COLO668 (cell line): ENCODE measurements around the gene RIPK1.

ENCODE experiments used
- DNase-seq: peaks from one replicate; lab custom pipeline; 2025; ENCODE audit not compliant: unreplicated experiment; lab: John Stamatoyannopoulos, UW

Gene RIPK1

GRCh38 chr6:3079682-3080081 is 11.4 kb downstream of the RIPK1 start:
- DNase-seq = no peak

GRCh38 chr6:3081960-3082359 is 13.7 kb downstream of the RIPK1 start:
- no peak for DNase-seq

- DNase-seq = no peak
Measured at GRCh38 chr6:3085074-3085473, 16.8 kb downstream of the RIPK1 start.

GRCh38 chr6:3086282-3086946 is 18.1 kb downstream of the RIPK1 start:
- DNase-seq = no peak

GRCh38 chr6:3088446-3088845 is 20.2 kb downstream of the RIPK1 start:
- DNase-seq = no peak

- DNase-seq = no peak
Measured at GRCh38 chr6:3088968-3089367, 20.7 kb downstream of the RIPK1 start.

- DNase-seq = no peak
Measured at GRCh38 chr6:3090013-3090412, 21.7 kb downstream of the RIPK1 start.

- no peak for DNase-seq
Measured at GRCh38 chr6:3094815-3095214, 26.5 kb downstream of the RIPK1 start.

- DNase-seq = no peak
Measured at GRCh38 chr6:3102875-3103274, 34.6 kb downstream of the RIPK1 start.

GRCh38 chr6:3108746-3109414 is 40.6 kb downstream of the RIPK1 start:
- DNase-seq = no peak

- DNase-seq = no peak
Measured at GRCh38 chr6:3109761-3110160, 41.5 kb downstream of the RIPK1 start.

GRCh38 chr6:3114377-3114776 is 46.1 kb downstream of the RIPK1 start:
- DNase-seq = no peak

GRCh38 chr6:3117912-3118352 is 49.6 kb downstream of the RIPK1 start:
- DNase-seq = no peak

- DNase-seq = peak; percentile 93
Measured at GRCh38 chr6:3118353-3119039, 50.2 kb downstream of the RIPK1 start, which contains the start of gene BPHL. Gene BPHL, plus strand, starts transcription at chr6:3118711. Its CDS starts 30 bp downstream, at chr6:3118741.

- no peak for DNase-seq
Measured at GRCh38 chr6:3119040-3119723, 50.9 kb downstream of the RIPK1 start.

GRCh38 chr6:3120765-3121089 is 52.4 kb downstream of the RIPK1 start:
- no peak for DNase-seq

GRCh38 chr6:3122823-3123182 is 54.5 kb downstream of the RIPK1 start:
- DNase-seq = no peak

- no peak for DNase-seq
Measured at GRCh38 chr6:3124667-3125066, 56.4 kb downstream of the RIPK1 start.

GRCh38 chr6:3125815-3126214 is 57.5 kb downstream of the RIPK1 start:
- no peak for DNase-seq

- no peak for DNase-seq
Measured at GRCh38 chr6:3128356-3129108, 60.2 kb downstream of the RIPK1 start.

GRCh38 chr6:3131695-3132094 is 63.4 kb downstream of the RIPK1 start:
- DNase-seq = no peak
